ENCODE results near the gene UBXN11.

UBXN11 gene

GRCh38 chr1:26278303-26278702, 28.1 kb downstream of the UBXN11 start:
- peaks cover 10% of the 10 kb centered on the region for H3K79me1 ChIP-seq (ENCODE audit: low read depth, low read length)
- peaks cover 37 to 65% of the 10 kb centered on the region in 2 donors for H3K36me3 ChIP-seq (replicated peaks in 1 of 2; ENCODE audit: control insufficient read depth in 2 of 2, insufficient read depth in 2 of 2, low read length in 2 of 2)
- no peak overlapping the region for H2BK12ac ChIP-seq (ENCODE audit: low read length)
- H3K4me2 ChIP-seq (ENCODE audit: insufficient read depth, low read length, poor library complexity, severe bottlenecking): no peak overlapping the region
- H3K4ac ChIP-seq (ENCODE audit: low read length): no peak overlapping the region
- H2AFZ ChIP-seq (ENCODE audit: low read length): no peak overlapping the region
- peaks cover 26 to 27% of the 10 kb centered on the region in 2 donors for H3K4me1 ChIP-seq (ENCODE audit: control insufficient read depth in 2 of 2, insufficient read depth in 1 of 2, low read depth in 1 of 2, low read length in 2 of 2)
- H4K8ac ChIP-seq (ENCODE audit: low read depth, low read length): no peak overlapping the region
- H2BK15ac ChIP-seq (ENCODE audit: low read length): no peak overlapping the region
- no peak overlapping the region for H4K91ac ChIP-seq (ENCODE audit: low read depth, low read length, poor library complexity)
- no peak overlapping the region for H3K4me3 ChIP-seq (ENCODE audit: low read length in 2 of 2)
- H3K18ac ChIP-seq (ENCODE audit: low read length): no peak overlapping the region
- no CpG with 5 or more reads among the region's 4 CpGs for WGBS, 2 donors (ENCODE audit: extremely low coverage in 2 of 2, insufficient read length in 2 of 2, insufficient replicate concordance in 1 of 2)
- H3K23ac ChIP-seq (ENCODE audit: low read depth, low read length, poor library complexity): no peak overlapping the region
- H3K9ac ChIP-seq (ENCODE audit: low read depth, low read length, poor library complexity): no peak overlapping the region
- DNase-seq (ENCODE audit: low spot score): no peak
- H2BK120ac ChIP-seq (ENCODE audit: low read depth, low read length): no peak overlapping the region
- no peak overlapping the region for H2AK5ac ChIP-seq (ENCODE audit: low read depth, low read length)
- no peak overlapping the region for H2BK5ac ChIP-seq (ENCODE audit: low read length)
- H3K9me3 ChIP-seq (replicated peaks in 1 of 2; ENCODE audit: control insufficient read depth in 2 of 2, insufficient read depth in 1 of 2, low read depth in 1 of 2, low read length in 2 of 2): no peaks in the 10 kb centered on the region
- H3K14ac ChIP-seq (ENCODE audit: low read length): no peak overlapping the region
- H3K27me3 ChIP-seq (ENCODE audit: control insufficient read depth in 3 of 3, insufficient read depth in 3 of 3, low read depth in 1 of 3, low read length in 3 of 3): no peaks in the 10 kb centered on the region
- H3K27ac ChIP-seq (replicated peaks; ENCODE audit: low read length): no peak overlapping the region

DNA sequence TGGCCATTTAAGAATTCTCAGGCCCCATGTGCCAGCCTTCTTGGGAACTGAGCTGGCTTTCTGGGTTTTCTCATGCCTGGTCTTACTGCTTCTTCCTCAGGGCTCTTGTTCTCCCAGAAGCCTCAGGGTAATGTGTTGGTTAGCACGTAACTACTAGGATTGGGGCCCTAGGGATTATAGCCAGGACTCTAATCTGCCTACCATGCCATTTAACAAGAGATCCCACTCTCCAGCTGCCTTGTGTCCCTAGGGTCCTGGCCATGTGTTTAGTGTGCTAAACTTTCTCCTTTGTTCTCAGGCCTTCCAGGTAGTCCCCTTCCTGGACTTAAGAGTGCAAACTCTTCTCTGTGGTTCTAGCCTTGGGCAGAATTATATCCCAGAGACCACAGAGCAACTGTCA, 28.7 kb downstream of the UBXN11 start:
- no CpG with 5 or more reads among the region's 1 CpG for WGBS, 2 donors (ENCODE audit: extremely low coverage in 2 of 2, insufficient read length in 2 of 2, insufficient replicate concordance in 1 of 2)
- no peak overlapping the region for H3K4me2 ChIP-seq (ENCODE audit: insufficient read depth, low read length, poor library complexity, severe bottlenecking)

GRCh38 chr1:26277261-26277661, 29.2 kb downstream of the UBXN11 start:
- no peak overlapping the region for H2AFZ ChIP-seq (ENCODE audit: low read length)
- H3K4me1 ChIP-seq (ENCODE audit: control insufficient read depth in 2 of 2, insufficient read depth in 1 of 2, low read depth in 1 of 2, low read length in 2 of 2): peaks cover 20 to 26% of the 10 kb centered on the region in 2 donors
- H3K14ac ChIP-seq (ENCODE audit: low read length): no peak overlapping the region
- no peaks in the 10 kb centered on the region for H3K27me3 ChIP-seq (ENCODE audit: control insufficient read depth in 3 of 3, insufficient read depth in 3 of 3, low read depth in 1 of 3, low read length in 3 of 3)
- H3K4ac ChIP-seq (ENCODE audit: low read length): no peak overlapping the region
- no CpG with 5 or more reads among the region's 3 CpGs for WGBS, 2 donors (ENCODE audit: extremely low coverage in 2 of 2, insufficient read length in 2 of 2, insufficient replicate concordance in 1 of 2)
- no peaks in the 10 kb centered on the region for H3K9me3 ChIP-seq (replicated peaks in 1 of 2; ENCODE audit: control insufficient read depth in 2 of 2, insufficient read depth in 1 of 2, low read depth in 1 of 2, low read length in 2 of 2)
- no peak overlapping the region for H4K91ac ChIP-seq (ENCODE audit: low read depth, low read length, poor library complexity)
- no peak overlapping the region for H2AK5ac ChIP-seq (ENCODE audit: low read depth, low read length)
- no peak for DNase-seq (ENCODE audit: low spot score)
- no peak overlapping the region for H3K9ac ChIP-seq (ENCODE audit: low read depth, low read length, poor library complexity)
- H2BK120ac ChIP-seq (ENCODE audit: low read depth, low read length): no peak overlapping the region
- H2BK5ac ChIP-seq (ENCODE audit: low read length): no peak overlapping the region
- H3K4me2 ChIP-seq (ENCODE audit: insufficient read depth, low read length, poor library complexity, severe bottlenecking): no peak overlapping the region
- H3K18ac ChIP-seq (ENCODE audit: low read length): no peak overlapping the region
- no peak overlapping the region for H3K27ac ChIP-seq (replicated peaks; ENCODE audit: low read length)
- H4K8ac ChIP-seq (ENCODE audit: low read depth, low read length): no peak overlapping the region
- peaks cover 41 to 73% of the 10 kb centered on the region in 2 donors for H3K36me3 ChIP-seq (replicated peaks in 1 of 2; ENCODE audit: control insufficient read depth in 2 of 2, insufficient read depth in 2 of 2, low read length in 2 of 2)
- no peak overlapping the region for H3K23ac ChIP-seq (ENCODE audit: low read depth, low read length, poor library complexity)
- H3K4me3 ChIP-seq (ENCODE audit: low read length in 2 of 2): no peak overlapping the region
- no peak overlapping the region for H2BK12ac ChIP-seq (ENCODE audit: low read length)
- no peak overlapping the region for H2BK15ac ChIP-seq (ENCODE audit: low read length)
- H3K79me1 ChIP-seq (ENCODE audit: low read depth, low read length): peaks cover 4% of the 10 kb centered on the region

More for the DNA sequence above, 28.7 kb downstream of the UBXN11 start:
- no peak overlapping the region for H3K4me3 ChIP-seq (ENCODE audit: low read length in 2 of 2)
- no peak overlapping the region for H3K9ac ChIP-seq (ENCODE audit: low read depth, low read length, poor library complexity)
- H2BK12ac ChIP-seq (ENCODE audit: low read length): no peak overlapping the region
- H4K91ac ChIP-seq (ENCODE audit: low read depth, low read length, poor library complexity): no peak overlapping the region
- H2AK5ac ChIP-seq (ENCODE audit: low read depth, low read length): no peak overlapping the region
- H2AFZ ChIP-seq (ENCODE audit: low read length): no peak overlapping the region
- H3K18ac ChIP-seq (ENCODE audit: low read length): no peak overlapping the region
- DNase-seq (ENCODE audit: low spot score): no peak
- peaks cover 24 to 26% of the 10 kb centered on the region in 2 donors for H3K4me1 ChIP-seq (ENCODE audit: control insufficient read depth in 2 of 2, insufficient read depth in 1 of 2, low read depth in 1 of 2, low read length in 2 of 2)
- no peak overlapping the region for H2BK15ac ChIP-seq (ENCODE audit: low read length)
- no peaks in the 10 kb centered on the region for H3K9me3 ChIP-seq (replicated peaks in 1 of 2; ENCODE audit: control insufficient read depth in 2 of 2, insufficient read depth in 1 of 2, low read depth in 1 of 2, low read length in 2 of 2)
- peaks cover 8% of the 10 kb centered on the region for H3K79me1 ChIP-seq (ENCODE audit: low read depth, low read length)
- H2BK120ac ChIP-seq (ENCODE audit: low read depth, low read length): no peak overlapping the region
- H3K27ac ChIP-seq (replicated peaks; ENCODE audit: low read length): no peak overlapping the region
- peaks cover 43 to 71% of the 10 kb centered on the region in 2 donors for H3K36me3 ChIP-seq (replicated peaks in 1 of 2; ENCODE audit: control insufficient read depth in 2 of 2, insufficient read depth in 2 of 2, low read length in 2 of 2)
- H3K4ac ChIP-seq (ENCODE audit: low read length): no peak overlapping the region
- no peaks in the 10 kb centered on the region for H3K27me3 ChIP-seq (ENCODE audit: control insufficient read depth in 3 of 3, insufficient read depth in 3 of 3, low read depth in 1 of 3, low read length in 3 of 3)
- H2BK5ac ChIP-seq (ENCODE audit: low read length): no peak overlapping the region
- no peak overlapping the region for H3K14ac ChIP-seq (ENCODE audit: low read length)
- H4K8ac ChIP-seq (ENCODE audit: low read depth, low read length): no peak overlapping the region
- no peak overlapping the region for H3K23ac ChIP-seq (ENCODE audit: low read depth, low read length, poor library complexity)

DNA sequence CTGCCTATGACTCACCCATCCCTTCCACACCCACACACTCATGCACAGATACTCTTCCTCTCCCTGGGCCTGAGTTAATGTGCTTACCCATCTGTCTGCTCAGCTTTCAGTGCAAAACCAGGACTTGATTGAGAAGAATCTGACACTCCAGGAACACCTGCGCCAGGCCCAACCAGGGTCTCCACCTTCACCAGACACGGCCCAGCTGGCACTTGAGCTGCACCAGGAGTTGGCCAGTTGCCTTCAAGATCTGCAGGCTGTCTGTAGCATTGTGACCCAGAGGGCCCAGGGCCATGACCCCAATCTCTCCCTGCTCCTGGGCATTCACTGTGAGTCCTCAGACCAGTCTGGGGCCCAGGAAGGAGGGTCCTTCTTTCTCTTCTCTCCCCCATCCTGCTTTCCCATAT, 30.0 kb downstream of the UBXN11 start:
- peaks cover 48 to 78% of the 10 kb centered on the region in 2 donors for H3K36me3 ChIP-seq (replicated peaks in 1 of 2; ENCODE audit: control insufficient read depth in 2 of 2, insufficient read depth in 2 of 2, low read length in 2 of 2)
- DNase-seq (ENCODE audit: low spot score): no peak
- WGBS, 2 donors (ENCODE audit: extremely low coverage in 2 of 2, insufficient read length in 2 of 2, insufficient replicate concordance in 1 of 2): no CpG with 5 or more reads among the region's 2 CpGs
- no peak overlapping the region for H3K14ac ChIP-seq (ENCODE audit: low read length)
- no peak overlapping the region for H3K4me2 ChIP-seq (ENCODE audit: insufficient read depth, low read length, poor library complexity, severe bottlenecking)
- H4K91ac ChIP-seq (ENCODE audit: low read depth, low read length, poor library complexity): no peak overlapping the region
- H2BK12ac ChIP-seq (ENCODE audit: low read length): no peak overlapping the region
- no peak overlapping the region for H3K4me3 ChIP-seq (ENCODE audit: low read length in 2 of 2)
- H3K27me3 ChIP-seq (ENCODE audit: control insufficient read depth in 3 of 3, insufficient read depth in 3 of 3, low read depth in 1 of 3, low read length in 3 of 3): no peaks in the 10 kb centered on the region
- no peak overlapping the region for H2BK5ac ChIP-seq (ENCODE audit: low read length)
- no peak overlapping the region for H3K9ac ChIP-seq (ENCODE audit: low read depth, low read length, poor library complexity)
- H3K4ac ChIP-seq (ENCODE audit: low read length): no peak overlapping the region
- H3K79me1 ChIP-seq (ENCODE audit: low read depth, low read length): peaks cover 4% of the 10 kb centered on the region
- H2BK120ac ChIP-seq (ENCODE audit: low read depth, low read length): no peak overlapping the region
- H3K23ac ChIP-seq (ENCODE audit: low read depth, low read length, poor library complexity): peak overlapping the region; percentile 38
- H3K4me1 ChIP-seq (ENCODE audit: control insufficient read depth in 2 of 2, insufficient read depth in 1 of 2, low read depth in 1 of 2, low read length in 2 of 2): peaks cover 15 to 19% of the 10 kb centered on the region in 2 donors
- H2AK5ac ChIP-seq (ENCODE audit: low read depth, low read length): no peak overlapping the region
- H4K8ac ChIP-seq (ENCODE audit: low read depth, low read length): no peak overlapping the region
- H2AFZ ChIP-seq (ENCODE audit: low read length): no peak overlapping the region
- no peaks in the 10 kb centered on the region for H3K9me3 ChIP-seq (replicated peaks in 1 of 2; ENCODE audit: control insufficient read depth in 2 of 2, insufficient read depth in 1 of 2, low read depth in 1 of 2, low read length in 2 of 2)
- no peak overlapping the region for H3K27ac ChIP-seq (replicated peaks; ENCODE audit: low read length)
- H2BK15ac ChIP-seq (ENCODE audit: low read length): no peak overlapping the region
- no peak overlapping the region for H3K18ac ChIP-seq (ENCODE audit: low read length)
